ENCODE data around the gene PTPN18.
"Not testable (repeated sequence)": the region's sequence is repeated elsewhere in the genome, so short reads cannot be mapped to it uniquely, and the experiment has no call there.

PTPN18 gene

GRCh38 chr2:130332271-130333073 lies 23.4 kb upstream of the PTPN18 start:
- Histone ChIP-seq H3K36me3 (ENCODE audit: control insufficient read depth, insufficient read depth, low read length) (no peaks in the 10 kb centered on the region), H3K4me1 (ENCODE audit: control insufficient read depth, insufficient read depth, low read length) (no peaks in the 10 kb centered on the region), H3K4me3 (ENCODE audit: low read depth, low read length) (peak overlapping the region; percentile 58), H3K9me3 (ENCODE audit: control insufficient read depth, insufficient read depth, low read length) (no peaks in the 10 kb centered on the region), H3K9ac (ENCODE audit: low read depth, low read length) (peak overlapping the region; percentile 28), H3K27me3 (ENCODE audit: control insufficient read depth, insufficient read depth, low read length) (peaks cover 17% of the 10 kb centered on the region)

- not testable (repeated sequence) for H3K9me3 ChIP-seq (ENCODE audit: control insufficient read depth, insufficient read depth, low read length); H3K4me1 ChIP-seq (ENCODE audit: control insufficient read depth, insufficient read depth, low read length); H3K9ac ChIP-seq (ENCODE audit: low read depth, low read length); H3K4me3 ChIP-seq (ENCODE audit: low read depth, low read length); H3K36me3 ChIP-seq (ENCODE audit: control insufficient read depth, insufficient read depth, low read length)
- H3K27me3 ChIP-seq (ENCODE audit: control insufficient read depth, insufficient read depth, low read length) = peaks cover 16% of the 10 kb centered on the region
These were observed 22.6 kb upstream of the PTPN18 start for GRCh38 chr2:130333253-130333652.

- no peak overlapping the region for H3K9ac ChIP-seq (ENCODE audit: low read depth, low read length)
- H3K4me3 ChIP-seq (ENCODE audit: low read depth, low read length) = no peak overlapping the region
- no peaks in the 10 kb centered on the region for H3K9me3 ChIP-seq (ENCODE audit: control insufficient read depth, insufficient read depth, low read length)
- H3K36me3 ChIP-seq (ENCODE audit: control insufficient read depth, insufficient read depth, low read length) = no peaks in the 10 kb centered on the region
- peaks cover 10% of the 10 kb centered on the region for H3K27me3 ChIP-seq (ENCODE audit: control insufficient read depth, insufficient read depth, low read length)
- peaks cover 5% of the 10 kb centered on the region for H3K4me1 ChIP-seq (ENCODE audit: control insufficient read depth, insufficient read depth, low read length)
These were observed 21.8 kb upstream of the PTPN18 start for GRCh38 chr2:130334026-130334425.

GRCh38 chr2:130335226-130335625 lies 20.6 kb upstream of the PTPN18 start:
- Histone ChIP-seq H3K4me1 (ENCODE audit: control insufficient read depth, insufficient read depth, low read length) (peaks cover 5% of the 10 kb centered on the region), H3K4me3 (ENCODE audit: low read depth, low read length) (no peak overlapping the region), H3K27me3 (ENCODE audit: control insufficient read depth, insufficient read depth, low read length) (peaks cover 9% of the 10 kb centered on the region), H3K9me3 (ENCODE audit: control insufficient read depth, insufficient read depth, low read length) (no peaks in the 10 kb centered on the region), H3K36me3 (ENCODE audit: control insufficient read depth, insufficient read depth, low read length) (no peaks in the 10 kb centered on the region), H3K9ac (ENCODE audit: low read depth, low read length) (no peak overlapping the region)

- peaks cover 5% of the 10 kb centered on the region for H3K4me1 ChIP-seq (ENCODE audit: control insufficient read depth, insufficient read depth, low read length)
- H3K36me3 ChIP-seq (ENCODE audit: control insufficient read depth, insufficient read depth, low read length) = no peaks in the 10 kb centered on the region
- H3K27me3 ChIP-seq (ENCODE audit: control insufficient read depth, insufficient read depth, low read length) = peaks cover 3% of the 10 kb centered on the region
- peak overlapping the region; percentile 98 for H3K4me3 ChIP-seq (ENCODE audit: low read depth, low read length)
- H3K9ac ChIP-seq (ENCODE audit: low read depth, low read length) = no peak overlapping the region
- no peaks in the 10 kb centered on the region for H3K9me3 ChIP-seq (ENCODE audit: control insufficient read depth, insufficient read depth, low read length)
These were observed 19.5 kb upstream of the PTPN18 start for GRCh38 chr2:130336150-130336876.

GRCh38 chr2:130336877-130337734 lies 18.8 kb upstream of the PTPN18 start:
- Histone ChIP-seq H3K36me3 (ENCODE audit: control insufficient read depth, insufficient read depth, low read length) (no peaks in the 10 kb centered on the region), H3K4me3 (ENCODE audit: low read depth, low read length) (peak overlapping the region; percentile 98), H3K4me1 (ENCODE audit: control insufficient read depth, insufficient read depth, low read length) (peaks cover 5% of the 10 kb centered on the region), H3K9ac (ENCODE audit: low read depth, low read length) (peak overlapping the region; percentile 78), H3K9me3 (ENCODE audit: control insufficient read depth, insufficient read depth, low read length) (no peaks in the 10 kb centered on the region), H3K27me3 (ENCODE audit: control insufficient read depth, insufficient read depth, low read length) (no peaks in the 10 kb centered on the region)

GRCh38 chr2:130337735-130338325 lies 18.0 kb upstream of the PTPN18 start:
- H3K9me3 ChIP-seq (ENCODE audit: control insufficient read depth, insufficient read depth, low read length) = no peaks in the 10 kb centered on the region
- no peaks in the 10 kb centered on the region for H3K36me3 ChIP-seq (ENCODE audit: control insufficient read depth, insufficient read depth, low read length)
- peak overlapping the region; percentile 98 for H3K4me3 ChIP-seq (ENCODE audit: low read depth, low read length)
- peaks cover 5% of the 10 kb centered on the region for H3K4me1 ChIP-seq (ENCODE audit: control insufficient read depth, insufficient read depth, low read length)
- H3K27me3 ChIP-seq (ENCODE audit: control insufficient read depth, insufficient read depth, low read length) = no peaks in the 10 kb centered on the region
- H3K9ac ChIP-seq (ENCODE audit: low read depth, low read length) = no peak overlapping the region

GRCh38 chr2:130338793-130339345 lies 17.0 kb upstream of the PTPN18 start:
- H3K9ac ChIP-seq (ENCODE audit: low read depth, low read length) = no peak overlapping the region
- no peaks in the 10 kb centered on the region for H3K9me3 ChIP-seq (ENCODE audit: control insufficient read depth, insufficient read depth, low read length)
- no peaks in the 10 kb centered on the region for H3K27me3 ChIP-seq (ENCODE audit: control insufficient read depth, insufficient read depth, low read length)
- no peaks in the 10 kb centered on the region for H3K36me3 ChIP-seq (ENCODE audit: control insufficient read depth, insufficient read depth, low read length)
- peaks cover 5% of the 10 kb centered on the region for H3K4me1 ChIP-seq (ENCODE audit: control insufficient read depth, insufficient read depth, low read length)
- no peak overlapping the region for H3K4me3 ChIP-seq (ENCODE audit: low read depth, low read length)

GRCh38 chr2:130339885-130340745 lies 15.7 kb upstream of the PTPN18 start:
- Histone ChIP-seq H3K9me3 (ENCODE audit: control insufficient read depth, insufficient read depth, low read length) (no peaks in the 10 kb centered on the region), H3K27me3 (ENCODE audit: control insufficient read depth, insufficient read depth, low read length) (no peaks in the 10 kb centered on the region), H3K36me3 (ENCODE audit: control insufficient read depth, insufficient read depth, low read length) (peaks cover 7% of the 10 kb centered on the region), H3K4me3 (ENCODE audit: low read depth, low read length) (no peak overlapping the region), H3K9ac (ENCODE audit: low read depth, low read length) (no peak overlapping the region), H3K4me1 (ENCODE audit: control insufficient read depth, insufficient read depth, low read length) (peaks cover 5% of the 10 kb centered on the region)

- Histone ChIP-seq H3K36me3 (ENCODE audit: control insufficient read depth, insufficient read depth, low read length) (peaks cover 22% of the 10 kb centered on the region), H3K9me3 (ENCODE audit: control insufficient read depth, insufficient read depth, low read length) (no peaks in the 10 kb centered on the region), H3K9ac (ENCODE audit: low read depth, low read length) (no peak overlapping the region), H3K4me1 (ENCODE audit: control insufficient read depth, insufficient read depth, low read length) (peaks cover 5% of the 10 kb centered on the region), H3K27me3 (ENCODE audit: control insufficient read depth, insufficient read depth, low read length) (no peaks in the 10 kb centered on the region), H3K4me3 (ENCODE audit: low read depth, low read length) (peak overlapping the region; percentile 82)
These were observed 14.3 kb upstream of the PTPN18 start for GRCh38 chr2:130341562-130342019.

Measured in iPS-15b (cell line).